Liver (tissue), 9 donors: ENCODE results near the gene BTNL9. TPM values are rescaled to one million over a fixed set of nuclear protein-coding genes. Genes with fewer than 3 reads are reported as not detected.

ENCODE experiments used
- DNase-seq: peaks from one replicate; pipeline ENCODE4 v3.0.0-alpha.2; 2017; ENCODE audit warnings: low spot score
- H3K27ac ChIP-seq, 2 donors: one replicate each; pipeline ENCODE4 v1.7.0; 2013; ENCODE audit warnings: inconsistent platforms in 2 of 2, low read length in 2 of 2, control low read depth in 1 of 2, low read depth in 1 of 2, mild to moderate bottlenecking in 1 of 2
- H3K27me3 ChIP-seq, 4 donors: one replicate each; pipeline versions ENCODE4 v1.6.1 to v1.7.0; 2013; ENCODE audit warnings: low read length in 3 of 4, inconsistent platforms in 1 of 4, mild to moderate bottlenecking in 1 of 4, moderate library complexity in 1 of 4; ENCODE audit not compliant: control insufficient read depth in 4 of 4, insufficient read depth in 4 of 4
- H3K36me3 ChIP-seq, 4 donors: one replicate each; pipeline versions ENCODE4 v1.6.1 to v1.7.0; 2013; ENCODE audit warnings: low read length in 3 of 4, mild to moderate bottlenecking in 3 of 4, low read depth in 1 of 4, moderate library complexity in 1 of 4; ENCODE audit not compliant: control insufficient read depth in 4 of 4, insufficient read depth in 3 of 4
- H3K4me1 ChIP-seq, 4 donors: one replicate each; pipeline versions ENCODE4 v1.6.1 to v1.7.0; 2013; ENCODE audit warnings: low read length in 3 of 4, mild to moderate bottlenecking in 3 of 4, moderate library complexity in 1 of 4; ENCODE audit not compliant: control insufficient read depth in 4 of 4, insufficient read depth in 4 of 4
- H3K4me3 ChIP-seq, 3 donors: one replicate each; pipeline versions ENCODE4 v1.6.1 to v1.7.0; 2013; ENCODE audit warnings: low read length in 3 of 3, control low read depth in 1 of 3, low read depth in 1 of 3, mild to moderate bottlenecking in 1 of 3
- H3K9ac ChIP-seq, 2 donors: one replicate each; pipeline ENCODE4 v1.7.0; 2013; ENCODE audit warnings: low read length in 2 of 2, mild to moderate bottlenecking in 2 of 2, moderate library complexity in 2 of 2, control low read depth in 1 of 2, low read depth in 1 of 2
- H3K9me3 ChIP-seq, 4 donors: one replicate each; pipeline versions ENCODE4 v1.6.1 to v1.7.0; 2013; ENCODE audit warnings: low read length in 3 of 4; ENCODE audit not compliant: control insufficient read depth in 4 of 4
- CTCF ChIP-seq: fragments of 150-350 bp; IDR thresholded peaks from 2 replicates; pipeline ENCODE4 v1.5.1; 2017; ENCODE audit warnings: improper control_type of control experiment, low read depth, low read length; ENCODE audit not compliant: missing input control
- EGR1 ChIP-seq, 2 donors: IDR thresholded peaks; 2 replicates each; pipeline ENCODE4 v1.6.1; 2016 to 2018; ENCODE audit warnings: antibody characterized with exemption in 2 of 2, low read depth in 2 of 2
- FOXA1 ChIP-seq: IDR thresholded peaks from 2 replicates; pipeline ENCODE4 v1.6.1; 2016; ENCODE audit warnings: antibody characterized with exemption
- GABPA ChIP-seq, 2 donors: IDR thresholded peaks in 1 of 2; conservative IDR thresholded peaks in 1 of 2; 2 replicates each; pipeline ENCODE4 v1.6.1; 2016; ENCODE audit warnings: antibody characterized with exemption in 2 of 2, mild to moderate bottlenecking in 1 of 2, moderate library complexity in 1 of 2
- HNF4A ChIP-seq, 2 donors: conservative IDR thresholded peaks; 2 replicates each; pipeline ENCODE4 v1.6.1; 2016; ENCODE audit warnings: antibody characterized with exemption in 2 of 2, mild to moderate bottlenecking in 2 of 2
- NR2F2 ChIP-seq: IDR thresholded peaks from 2 replicates; pipeline ENCODE4 v1.6.1; 2016; ENCODE audit warnings: antibody characterized with exemption
- RXRA ChIP-seq, 2 donors: IDR thresholded peaks; 2 replicates each; pipeline ENCODE4 v1.6.1; 2017 to 2018; ENCODE audit warnings: antibody characterized with exemption in 2 of 2, mild to moderate bottlenecking in 1 of 2
- SP1 ChIP-seq: IDR thresholded peaks from 2 replicates; pipeline ENCODE4 v1.6.1; 2018; ENCODE audit warnings: antibody characterized with exemption, mild to moderate bottlenecking
- TAF1 ChIP-seq: conservative IDR thresholded peaks from 2 replicates; pipeline ENCODE4 v1.6.1; 2016; ENCODE audit warnings: antibody characterized with exemption, mild to moderate bottlenecking
- YY1 ChIP-seq: IDR thresholded peaks from 2 replicates; pipeline ENCODE4 v1.6.1; 2016; ENCODE audit warnings: antibody characterized with exemption, mild to moderate bottlenecking
- ZBTB33 ChIP-seq: IDR thresholded peaks from 2 replicates; pipeline ENCODE4 v1.6.1; 2016; ENCODE audit warnings: antibody characterized with exemption
- WGBS: extraction: QIAGEN DNeasy Blood & Tissue Kit; methylation state at CpG from one replicate; pipeline ENCODE4 v1.1.7; 2013; 5-methylcytosine and 5-hydroxymethylcytosine counted together
- polyA plus RNA-seq, 2 donors: library from polyadenylated mRNA; stranded (reverse) in 1 of 2; unstranded in 1 of 2; fragments of 200-250 nt in 1 of 2; fragments of >200 nt in 1 of 2; fragmentation: Nextera tagmentation in 1 of 2; extraction: Ambion mirVana in 1 of 2; gene quantifications; one replicate each; pipeline versions ENCODE4 v1.2.1 to v1.2.3, GENCODE V29; 2013 to 2015
- total RNA-seq, 2 donors: library from RNA; depleted of rRNA; stranded (reverse); fragments of >200 nt; gene quantifications; one replicate each; pipeline ENCODE4 v1.2.3, GENCODE V29; 2014
- donor health status: healthy.
- donor health status: healthy.
- donor health status: healthy.
- donor health status: healthy.
- donor health status: healthy.

The BTNL9 gene
- total and polyA plus RNA-seq, 4 donors, result 1.4 to 12.0 (median 4.7) TPM

- no peak for DNase-seq
- Histone ChIP-seq H3K9ac (no peak overlapping the region), H3K4me3 (no peak overlapping the region), H3K27me3 (peaks cover 0 to 22% (median 6%) of the 10 kb centered on the region in 4 donors), H3K9me3 (no peaks in the 10 kb centered on the region), H3K27ac (no peak overlapping the region), H3K36me3 (no peaks in the 10 kb centered on the region), H3K4me1 (peaks cover 0 to 6% (median 0%) of the 10 kb centered on the region in 4 donors)
- no peak for TF ChIP-seq SP1
- no peak for TF ChIP-seq NR2F2
- no peak for TF ChIP-seq FOXA1
- TF ChIP-seq HNF4A (conservative IDR thresholded peaks at IDR 0.05), result no peak
- WGBS, result 80% methylated on average over 5 of the region's 5 CpGs
These were observed 20.9 kb downstream of the BTNL9 start for GRCh38 chr5:181060924-181061323.

- H3K27ac ChIP-seq, result no peak overlapping the region
- 65% methylated on average over 14 of the region's 14 CpGs for WGBS
- DNase-seq, result no peak
- no peaks in the 10 kb centered on the region for H3K9me3 ChIP-seq
- no peaks in the 10 kb centered on the region for H3K36me3 ChIP-seq
- no peak overlapping the region for H3K9ac ChIP-seq
- H3K4me1 ChIP-seq, result peaks cover 0 to 6% (median 0%) of the 10 kb centered on the region in 4 donors
- H3K4me3 ChIP-seq, result no peak overlapping the region
- TF ChIP-seq TAF1 (no peak), EGR1 (IDR thresholded peaks at IDR 0.05; ENCODE audit: low read depth in 2 of 2) (no peak), NR2F2 (no peak), CTCF (no peak), RXRA (IDR thresholded peaks at IDR 0.05) (no peak), ZBTB33 (no peak), YY1 (no peak), GABPA (IDR thresholded peaks at IDR 0.05 in 1 of 2, conservative IDR thresholded peaks at IDR 0.05 in 1 of 2) (no peak)
- H3K27me3 ChIP-seq, result peaks cover 0 to 23% (median 4%) of the 10 kb centered on the region in 4 donors
These were observed 21.6 kb downstream of the BTNL9 start for GRCh38 chr5:181061645-181062044.

GRCh38 chr5:181062631-181063030 is 22.6 kb downstream of the BTNL9 start:
- H3K4me3 ChIP-seq, result no peak overlapping the region
- 80% methylated on average over 6 of the region's 6 CpGs for WGBS
- no peak overlapping the region for H3K27ac ChIP-seq
- no peak for TF ChIP-seq NR2F2
- H3K4me1 ChIP-seq, result peaks cover 0 to 6% (median 0%) of the 10 kb centered on the region in 4 donors
- DNase-seq, result no peak
- H3K9ac ChIP-seq, result no peak overlapping the region
- peaks cover 0 to 23% (median 4%) of the 10 kb centered on the region in 4 donors for H3K27me3 ChIP-seq
- H3K9me3 ChIP-seq, result no peaks in the 10 kb centered on the region
- no peaks in the 10 kb centered on the region for H3K36me3 ChIP-seq
